Caco-2 (cell line): ENCODE results near the gene STK32B. TPM values are rescaled to one million over a fixed set of nuclear protein-coding genes. Genes with fewer than 3 reads are reported as not detected.

Experiments used
- BruUV-seq: library from RNA; stranded (reverse); fragments of 400-500 nt; replicated peaks from 2 replicates; lab custom pipeline; 2021; lab: Mats Ljungman, UMichigan
- CTCF ChIA-PET: fragments of 300-600 bp; sonication (Branson Sonifier 250); formaldehyde crosslinking; loops from one replicate; lab custom pipeline; 2022; ENCODE audit warnings: antibody characterized with exemption; lab: Charles Lee
- POLR2A ChIA-PET: fragments of 300-600 bp; sonication (Branson Sonifier 250); formaldehyde crosslinking; loops from one replicate; lab custom pipeline; 2022; ENCODE audit warnings: antibody characterized with exemption; lab: Charles Lee
- DNase-seq, 2 experiments: peaks; one replicate each; pipeline versions ENCODE4 v3.0.0 to v3.0.0-alpha.2; 2020 to 2022
- H3K27me3 ChIP-seq: replicated peaks from 2 replicates; pipeline ENCODE4 v1.6.0; 2011; ENCODE audit warnings: low read length; ENCODE audit not compliant: control insufficient read depth, insufficient read depth
- H3K36me3 ChIP-seq: 2 replicates; pipeline ENCODE4 v1.5.1; 2011; ENCODE audit warnings: low read length; ENCODE audit not compliant: control insufficient read depth, insufficient read depth
- H3K4me1 ChIP-seq: fragments of 250-450 bp; sonication (Bioruptor Pico); 2 replicates; pipeline ENCODE4 v1.5.1; 2020; ENCODE audit warnings: mild to moderate bottlenecking
- H3K4me3 ChIP-seq: 2 replicates; pipeline ENCODE4 v1.5.1; 2011; ENCODE audit warnings: low read depth, mild to moderate bottlenecking, control low read depth, low read length
- H3K9me3 ChIP-seq: fragments of 250-450 bp; sonication (Bioruptor Pico); 2 replicates; pipeline ENCODE4 v1.5.1; 2020; ENCODE audit warnings: mild to moderate bottlenecking, moderate library complexity
- H3K27ac Mint-ChIP-seq: one replicate; pipeline ENCODE4 v1.8.0; 2022; ENCODE audit warnings: mixed read lengths; ENCODE audit not compliant: unreplicated experiment
- H3K27me3 Mint-ChIP-seq: one replicate; pipeline ENCODE4 v1.8.0; 2022; ENCODE audit warnings: mixed read lengths; ENCODE audit not compliant: insufficient read depth, unreplicated experiment
- H3K36me3 Mint-ChIP-seq: one replicate; pipeline ENCODE4 v1.8.0; 2022; ENCODE audit warnings: mild to moderate bottlenecking, mixed read lengths; ENCODE audit not compliant: insufficient read depth, unreplicated experiment
- H3K4me1 Mint-ChIP-seq: one replicate; pipeline ENCODE4 v1.8.0; 2022; ENCODE audit warnings: low read depth, mixed read lengths; ENCODE audit not compliant: unreplicated experiment
- H3K4me3 Mint-ChIP-seq: one replicate; pipeline ENCODE4 v1.8.0; 2022; ENCODE audit warnings: mild to moderate bottlenecking, moderate library complexity, mixed read lengths; ENCODE audit not compliant: unreplicated experiment
- H3K9me3 Mint-ChIP-seq: one replicate; pipeline ENCODE4 v1.8.0; 2022; ENCODE audit warnings: mixed read lengths; ENCODE audit not compliant: unreplicated experiment
- intact Hi-C: fragments of 100-400 bp; cut with micrococcal nuclease; formaldehyde crosslinking; loops from one replicate; pipeline ENCODE4 v1.10.0; 2022; ENCODE audit not compliant: unreplicated experiment
- total RNA-seq: library from RNA; stranded (reverse); gene quantifications from 2 replicates; pipeline ENCODE4 v1.2.3, GENCODE V29; 2022
- TF ChIP-seq, protein P1 (sequence below), 2 experiments: fragments of 200-600 bp in 1 of 2; IDR thresholded peaks; 1 replicate in 1 of 2; 2 replicates in 1 of 2; pipeline versions ENCODE4 v1.5.1 to v1.8.0; 2011 to 2022; ENCODE audit warnings: antibody characterized with exemption in 1 of 2, control low read depth in 1 of 2, inconsistent platforms in 1 of 2, low read depth in 1 of 2, low read length in 1 of 2, mild to moderate bottlenecking in 1 of 2, moderate library complexity in 1 of 2; ENCODE audit not compliant: insufficient read depth in 1 of 2, severe bottlenecking in 1 of 2, unreplicated experiment in 1 of 2

Gene STK32B
- total RNA-seq, 1 experiment from 2014 or later = 11.2 TPM

DNA sequence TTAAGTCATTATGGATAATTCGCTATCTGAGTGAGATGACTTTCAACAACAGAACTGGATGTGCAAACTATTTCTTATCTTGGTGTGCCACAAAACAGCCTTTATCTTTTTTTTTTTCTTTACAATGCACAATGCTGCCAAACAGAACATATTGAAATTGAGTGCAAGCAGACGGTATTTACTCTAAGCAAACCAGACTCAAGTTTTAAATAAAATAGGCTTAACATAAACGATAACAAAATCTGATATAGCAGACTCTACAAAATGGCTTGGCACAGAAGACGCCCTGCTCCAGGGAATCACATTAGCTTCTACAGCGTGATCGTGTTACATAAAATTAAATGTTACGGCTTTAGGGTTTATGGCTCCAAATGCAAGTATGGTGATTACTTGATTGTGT lies 9.6 kb upstream of the STK32B start:
- intact Hi-C loops = no loop called here
- CTCF ChIA-PET = no interaction called here

DNA sequence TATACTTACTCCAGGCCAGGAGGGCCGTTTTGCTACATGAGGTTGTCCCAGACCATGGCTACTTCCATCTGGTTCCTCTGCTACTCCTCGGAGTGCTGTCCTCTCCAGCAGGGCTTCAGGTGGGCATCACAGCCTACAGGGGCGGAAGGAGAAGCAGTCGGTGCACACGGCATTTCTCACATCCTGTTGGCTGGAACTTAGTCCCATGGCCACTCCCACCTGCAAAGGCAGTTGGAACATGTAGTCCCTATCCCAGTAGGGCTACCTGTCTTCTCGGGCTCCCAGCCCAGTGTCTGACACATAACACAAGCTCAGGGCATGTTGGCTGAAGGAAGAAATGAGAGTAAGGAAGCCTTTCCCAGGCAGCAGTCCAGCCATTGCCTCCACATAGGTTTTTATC lies 7.7 kb upstream of the STK32B start:
- Mint-ChIP-seq H3K9me3 (peaks cover 10% of the 10 kb centered on the region), H3K27ac (no peak overlapping the region), H3K27me3 (peaks cover 4% of the 10 kb centered on the region), H3K36me3 (no peaks in the 10 kb centered on the region), H3K4me1 (no peaks in the 10 kb centered on the region), H3K4me3 (peak overlapping the region; percentile 35)
- CTCF ChIA-PET = no interaction called here
- Histone ChIP-seq H3K36me3 (no peaks in the 10 kb centered on the region), H3K9me3 (peaks cover 4% of the 10 kb centered on the region; the same call in 1 of the 2 replicates), H3K4me1 (no peaks in the 10 kb centered on the region), H3K27me3 (no peaks in the 10 kb centered on the region), H3K4me3 (no peak overlapping the region)
- no peak for DNase-seq
- BruUV-seq = no TSS peak
- intact Hi-C loops = no loop called here
- TF ChIP-seq, protein P1, sequence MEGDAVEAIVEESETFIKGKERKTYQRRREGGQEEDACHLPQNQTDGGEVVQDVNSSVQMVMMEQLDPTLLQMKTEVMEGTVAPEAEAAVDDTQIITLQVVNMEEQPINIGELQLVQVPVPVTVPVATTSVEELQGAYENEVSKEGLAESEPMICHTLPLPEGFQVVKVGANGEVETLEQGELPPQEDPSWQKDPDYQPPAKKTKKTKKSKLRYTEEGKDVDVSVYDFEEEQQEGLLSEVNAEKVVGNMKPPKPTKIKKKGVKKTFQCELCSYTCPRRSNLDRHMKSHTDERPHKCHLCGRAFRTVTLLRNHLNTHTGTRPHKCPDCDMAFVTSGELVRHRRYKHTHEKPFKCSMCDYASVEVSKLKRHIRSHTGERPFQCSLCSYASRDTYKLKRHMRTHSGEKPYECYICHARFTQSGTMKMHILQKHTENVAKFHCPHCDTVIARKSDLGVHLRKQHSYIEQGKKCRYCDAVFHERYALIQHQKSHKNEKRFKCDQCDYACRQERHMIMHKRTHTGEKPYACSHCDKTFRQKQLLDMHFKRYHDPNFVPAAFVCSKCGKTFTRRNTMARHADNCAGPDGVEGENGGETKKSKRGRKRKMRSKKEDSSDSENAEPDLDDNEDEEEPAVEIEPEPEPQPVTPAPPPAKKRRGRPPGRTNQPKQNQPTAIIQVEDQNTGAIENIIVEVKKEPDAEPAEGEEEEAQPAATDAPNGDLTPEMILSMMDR (IDR thresholded peaks at IDR 0.05; ENCODE audit: insufficient read depth in 1 of 2, low read depth in 1 of 2, low read length in 1 of 2, severe bottlenecking in 1 of 2, unreplicated experiment in 1 of 2) = no peak
- POLR2A ChIA-PET = no interaction called here

More for the DNA sequence above, 9.6 kb upstream of the STK32B start:
- Mint-ChIP-seq H3K27ac (no peak overlapping the region), H3K36me3 (no peaks in the 10 kb centered on the region), H3K4me3 (no peak overlapping the region), H3K4me1 (no peaks in the 10 kb centered on the region), H3K27me3 (peaks cover 4% of the 10 kb centered on the region), H3K9me3 (peaks cover 10% of the 10 kb centered on the region)
- Histone ChIP-seq H3K9me3 (peaks cover 4% of the 10 kb centered on the region; the same call in 1 of the 2 replicates), H3K27me3 (no peaks in the 10 kb centered on the region), H3K4me3 (no peak overlapping the region), H3K4me1 (0 out of 2 replicates have a peak, but pooled peaks cover 9% of the 10 kb centered on the region), H3K36me3 (no peaks in the 10 kb centered on the region)
- TF ChIP-seq, protein P1 (IDR thresholded peaks at IDR 0.05; ENCODE audit: insufficient read depth in 1 of 2, low read depth in 1 of 2, low read length in 1 of 2, severe bottlenecking in 1 of 2, unreplicated experiment in 1 of 2) = no peak
- POLR2A ChIA-PET = no interaction called here
- no peak for DNase-seq
- no TSS peak for BruUV-seq

DNA sequence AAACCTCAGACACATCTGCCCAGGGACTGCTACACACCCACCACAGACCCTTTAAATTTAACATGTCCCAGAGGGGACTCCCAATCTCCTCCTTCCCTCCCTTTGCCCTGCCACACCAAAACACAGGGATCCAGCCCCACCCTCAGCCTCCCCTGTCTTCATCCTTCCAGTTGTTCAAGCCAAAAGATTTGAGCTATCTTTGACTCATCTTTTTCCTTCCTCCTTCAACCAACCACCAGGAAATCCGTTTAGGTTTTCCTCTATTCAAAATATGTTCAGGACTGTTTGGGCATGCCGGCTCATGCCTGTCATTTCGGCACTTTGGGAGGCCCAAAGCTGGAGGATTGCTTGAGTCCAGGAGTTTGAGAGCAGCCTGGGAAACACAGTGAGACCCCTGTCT lies 6.9 kb upstream of the STK32B start:
- Mint-ChIP-seq H3K9me3 (peaks cover 10% of the 10 kb centered on the region), H3K27ac (no peak overlapping the region), H3K36me3 (no peaks in the 10 kb centered on the region), H3K27me3 (peaks cover 4% of the 10 kb centered on the region), H3K4me1 (no peaks in the 10 kb centered on the region), H3K4me3 (no peak overlapping the region)
- H3K27me3 ChIP-seq = no peaks in the 10 kb centered on the region
- H3K9me3 ChIP-seq = peaks cover 4% of the 10 kb centered on the region; the same call in 1 of the 2 replicates
- POLR2A ChIA-PET = no interaction called here
- no TSS peak for BruUV-seq
- no peaks in the 10 kb centered on the region for H3K36me3 ChIP-seq
- TF ChIP-seq, protein P1 (IDR thresholded peaks at IDR 0.05; ENCODE audit: insufficient read depth in 1 of 2, low read depth in 1 of 2, low read length in 1 of 2, severe bottlenecking in 1 of 2, unreplicated experiment in 1 of 2) = no peak
- intact Hi-C loops = no loop called here
- H3K4me3 ChIP-seq = no peak overlapping the region
- CTCF ChIA-PET = no interaction called here
- DNase-seq = no peak
- no peaks in the 10 kb centered on the region for H3K4me1 ChIP-seq
